ENCODE data around the gene ADGRL2. TPM values are rescaled to one million over a fixed set of nuclear protein-coding genes. Genes with fewer than 3 reads are reported as not detected.

ADGRL2 gene
- total and polyA plus RNA-seq, 2 of the 4 experiments (the other 2 are of a cell fraction): 17.0 to 42.7 TPM

GRCh38 chr1:81970416-81970815 lies 169.7 kb downstream of the ADGRL2 start:
- Histone ChIP-seq H4K91ac (ENCODE audit: insufficient read depth, low read depth, low read length) (no peak overlapping the region), H2AK9ac (replicated peaks; ENCODE audit: low read depth, low read length, poor library complexity) (no peak overlapping the region), H3K23ac (ENCODE audit: low read depth, low read length) (no peak overlapping the region), H3K18ac (ENCODE audit: low read depth, low read length) (no peak overlapping the region), H3K4me3 (ENCODE audit: insufficient read depth, low read depth, low read length) (no peak overlapping the region), H3K27me3 (ENCODE audit: control insufficient read depth, insufficient read depth, low read length) (no peaks in the 10 kb centered on the region), H3K36me3 (ENCODE audit: control insufficient read depth, insufficient read depth, low read length) (no peaks in the 10 kb centered on the region), H2BK120ac (ENCODE audit: low read depth, low read length) (no peak overlapping the region), H3K79me1 (ENCODE audit: low read depth in 1 of 2, low read length in 2 of 2) (no peaks in the 10 kb centered on the region), H3K9me3 (ENCODE audit: control insufficient read depth, insufficient read depth, low read length) (no peaks in the 10 kb centered on the region), H4K8ac (ENCODE audit: low read depth in 2 of 2, low read length in 2 of 2) (no peak overlapping the region), H3K4me1 (ENCODE audit: control insufficient read depth, insufficient read depth, low read length) (no peaks in the 10 kb centered on the region), H2AFZ (replicated peaks; ENCODE audit: low read length, poor library complexity) (no peak overlapping the region), H2BK5ac (ENCODE audit: low read depth, low read length, poor library complexity, severe bottlenecking) (no peak overlapping the region), H2AK5ac (ENCODE audit: low read depth, low read length) (no peak overlapping the region), H2BK15ac (ENCODE audit: low read depth, low read length) (no peak overlapping the region), H3K14ac (replicated peaks; ENCODE audit: low read depth, low read length) (no peak overlapping the region), H3K27ac (ENCODE audit: insufficient read depth, low read length) (no peak overlapping the region), H3K9ac (ENCODE audit: low read depth, low read length) (no peak overlapping the region), H2BK20ac (ENCODE audit: low read depth, low read length) (no peak overlapping the region), H3K4me2 (ENCODE audit: low read depth, low read length) (no peak overlapping the region), H4K20me1 (ENCODE audit: insufficient read depth, low read length) (no peaks in the 10 kb centered on the region), H3K4ac (ENCODE audit: low read depth, low read length) (no peak overlapping the region), H4K5ac (ENCODE audit: low read depth, low read length) (no peak overlapping the region), H3K56ac (ENCODE audit: extremely low read depth, insufficient read depth, low read length) (no peak overlapping the region), H3K9me1 (ENCODE audit: insufficient read depth, low read length) (no peaks in the 10 kb centered on the region)
- in situ Hi-C loops (cut with MboI; ENCODE audit: low sequenced_read_pairs) (no loop called here), dilution Hi-C loops (cut with HindIII; ENCODE audit: low sequenced_read_pairs, unreplicated experiment) (no loop called here), intact Hi-C loops (cut with micrococcal nuclease) (no loop called here)
- TF ChIP-seq CHD1 (IDR thresholded peaks at IDR 0.05; ENCODE audit: low read depth, low read length) (no peak), POLR2A (IDR thresholded peaks at IDR 0.05; ENCODE audit: low read depth, low read length) (no peak), MXI1 (IDR thresholded peaks at IDR 0.05; ENCODE audit: borderline replicate concordance, low read depth, low read length) (no peak), FOS (IDR thresholded peaks at IDR 0.05; ENCODE audit: low read depth, low read length) (no peak), ELK1 (IDR thresholded peaks at IDR 0.05; ENCODE audit: borderline replicate concordance, low read depth, low read length) (no peak), MAZ (IDR thresholded peaks at IDR 0.05; ENCODE audit: borderline replicate concordance, low read depth, low read length) (no peak), RFX5 (IDR thresholded peaks at IDR 0.05; ENCODE audit: low read depth, low read length) (no peak), CTCF (conservative IDR thresholded peaks at IDR 0.05; ENCODE audit: low read depth, low read length) (no peak), NFE2L2 (IDR thresholded peaks at IDR 0.05; ENCODE audit: low read depth, low read length) (no peak), MAFK (IDR thresholded peaks at IDR 0.05; ENCODE audit: low read depth, low read length) (no peak), SMC3 (IDR thresholded peaks at IDR 0.05; ENCODE audit: low read depth, low read length) (no peak), RCOR1 (IDR thresholded peaks at IDR 0.05; ENCODE audit: insufficient replicate concordance, low read length) (no peak), CEBPB (IDR thresholded peaks at IDR 0.05; ENCODE audit: low read depth, low read length) (no peak), RAD21 (IDR thresholded peaks at IDR 0.05; ENCODE audit: low read length) (no peak), BHLHE40 (IDR thresholded peaks at IDR 0.05; ENCODE audit: low read depth, low read length) (no peak)
- TF ChIP-seq, protein P1, sequence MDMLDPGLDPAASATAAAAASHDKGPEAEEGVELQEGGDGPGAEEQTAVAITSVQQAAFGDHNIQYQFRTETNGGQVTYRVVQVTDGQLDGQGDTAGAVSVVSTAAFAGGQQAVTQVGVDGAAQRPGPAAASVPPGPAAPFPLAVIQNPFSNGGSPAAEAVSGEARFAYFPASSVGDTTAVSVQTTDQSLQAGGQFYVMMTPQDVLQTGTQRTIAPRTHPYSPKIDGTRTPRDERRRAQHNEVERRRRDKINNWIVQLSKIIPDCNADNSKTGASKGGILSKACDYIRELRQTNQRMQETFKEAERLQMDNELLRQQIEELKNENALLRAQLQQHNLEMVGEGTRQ (IDR thresholded peaks at IDR 0.05; ENCODE audit: low read depth, low read length): no peak
- WGBS, 2 experiments (ENCODE audit: extremely low coverage in 2 of 2, insufficient read length in 1 of 2): 100% methylated on average over 2 of the region's 3 CpGs; no CpG with 5 or more reads in 1 of the 2 experiments
- ATAC-seq (ENCODE audit: low read depth): no peak
- ChIA-PET POLR2A (ENCODE audit: unreplicated experiment) (no interaction called here), CTCF (no interaction called here)
- BruUV-seq (replicated peaks): no TSS peak
- DNase-seq: no peak

All from IMR-90 (cell line).